ENCODE results near the gene TCFL5.

TCFL5 gene

DNA sequence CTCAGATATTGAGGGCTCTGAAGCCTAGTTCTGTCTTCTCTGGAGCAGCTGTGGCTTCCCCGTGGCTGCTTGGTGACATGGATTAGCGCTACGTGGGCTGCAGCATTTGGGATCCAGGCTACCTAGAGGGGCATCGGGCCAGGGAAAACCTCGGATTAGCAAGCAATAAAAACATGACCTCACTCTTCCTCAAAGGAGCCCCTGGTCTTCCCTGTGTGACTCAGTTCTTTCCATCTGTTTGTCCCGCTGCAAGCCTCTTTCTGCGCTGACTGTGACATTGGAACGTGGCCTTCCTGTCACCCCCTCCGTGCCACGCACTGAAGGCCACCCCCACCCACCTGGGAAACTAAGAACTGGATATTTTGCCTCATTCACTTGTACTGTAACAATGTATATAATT, 61.7 kb downstream of the TCFL5 start:
- Histone ChIP-seq H3K27me3 (ENCODE audit: low read depth, low read length) (no peaks in the 10 kb centered on the region), H3K27ac (ENCODE audit: low read length) (no peak overlapping the region), H3K9me3 (ENCODE audit: insufficient read depth, low read length) (no peaks in the 10 kb centered on the region), H4K20me1 (ENCODE audit: insufficient read depth, low read length) (peaks cover 8% of the 10 kb centered on the region; the same call in 1 of the 2 replicates), H2AFZ (ENCODE audit: low read depth, low read length) (no peak overlapping the region), H3K79me2 (ENCODE audit: low read length) (peaks cover 11% of the 10 kb centered on the region), H3K4me3 (ENCODE audit: low read length) (no peak overlapping the region), H3K4me1 (ENCODE audit: low read length) (peaks cover 15% of the 10 kb centered on the region), H3K9ac (ENCODE audit: low read length) (no peak overlapping the region), H3K4me2 (ENCODE audit: low read length) (no peak overlapping the region), H3K36me3 (replicated peaks; ENCODE audit: low read depth, low read length) (peaks cover 43% of the 10 kb centered on the region)
- no peak for TF ChIP-seq EZH2phosphoT487 (IDR thresholded peaks at IDR 0.05; ENCODE audit: low read depth)
- TF ChIP-seq, protein P1, sequence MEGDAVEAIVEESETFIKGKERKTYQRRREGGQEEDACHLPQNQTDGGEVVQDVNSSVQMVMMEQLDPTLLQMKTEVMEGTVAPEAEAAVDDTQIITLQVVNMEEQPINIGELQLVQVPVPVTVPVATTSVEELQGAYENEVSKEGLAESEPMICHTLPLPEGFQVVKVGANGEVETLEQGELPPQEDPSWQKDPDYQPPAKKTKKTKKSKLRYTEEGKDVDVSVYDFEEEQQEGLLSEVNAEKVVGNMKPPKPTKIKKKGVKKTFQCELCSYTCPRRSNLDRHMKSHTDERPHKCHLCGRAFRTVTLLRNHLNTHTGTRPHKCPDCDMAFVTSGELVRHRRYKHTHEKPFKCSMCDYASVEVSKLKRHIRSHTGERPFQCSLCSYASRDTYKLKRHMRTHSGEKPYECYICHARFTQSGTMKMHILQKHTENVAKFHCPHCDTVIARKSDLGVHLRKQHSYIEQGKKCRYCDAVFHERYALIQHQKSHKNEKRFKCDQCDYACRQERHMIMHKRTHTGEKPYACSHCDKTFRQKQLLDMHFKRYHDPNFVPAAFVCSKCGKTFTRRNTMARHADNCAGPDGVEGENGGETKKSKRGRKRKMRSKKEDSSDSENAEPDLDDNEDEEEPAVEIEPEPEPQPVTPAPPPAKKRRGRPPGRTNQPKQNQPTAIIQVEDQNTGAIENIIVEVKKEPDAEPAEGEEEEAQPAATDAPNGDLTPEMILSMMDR (IDR thresholded peaks at IDR 0.05; ENCODE audit: low read depth, low read length) = no peak

DNA sequence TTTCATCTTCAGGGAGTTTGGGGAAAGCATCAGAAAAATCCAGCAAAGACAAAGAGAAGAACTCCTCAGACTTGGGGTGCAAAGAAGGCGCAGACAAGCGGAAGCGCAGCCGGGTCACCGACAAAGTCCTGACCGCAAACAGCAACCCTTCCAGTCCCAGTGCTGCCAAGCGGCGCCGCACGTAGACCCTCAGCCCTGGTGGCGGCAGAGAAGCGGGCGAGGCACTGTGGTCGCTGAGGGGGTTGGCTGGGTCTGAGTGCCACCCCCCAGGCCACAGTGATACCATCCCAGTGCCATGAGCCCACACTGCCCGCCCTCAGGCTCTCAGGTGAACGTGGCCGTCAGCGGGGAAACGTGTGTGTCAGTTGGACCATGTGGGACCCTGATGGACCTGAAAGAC, 62.2 kb downstream of the TCFL5 start:
- Histone ChIP-seq H3K4me2 (ENCODE audit: low read length) (no peak overlapping the region), H4K20me1 (ENCODE audit: insufficient read depth, low read length) (peaks cover 8% of the 10 kb centered on the region; the same call in 1 of the 2 replicates), H3K9me3 (ENCODE audit: insufficient read depth, low read length) (no peaks in the 10 kb centered on the region), H3K4me1 (ENCODE audit: low read length) (peaks cover 15% of the 10 kb centered on the region), H3K9ac (ENCODE audit: low read length) (no peak overlapping the region), H3K4me3 (ENCODE audit: low read length) (no peak overlapping the region), H3K27me3 (ENCODE audit: low read depth, low read length) (no peaks in the 10 kb centered on the region), H3K36me3 (replicated peaks; ENCODE audit: low read depth, low read length) (peaks cover 43% of the 10 kb centered on the region), H3K79me2 (ENCODE audit: low read length) (peaks cover 8% of the 10 kb centered on the region), H3K27ac (ENCODE audit: low read length) (no peak overlapping the region), H2AFZ (ENCODE audit: low read depth, low read length) (no peak overlapping the region)
- no peak for TF ChIP-seq EZH2phosphoT487 (IDR thresholded peaks at IDR 0.05; ENCODE audit: low read depth)
- TF ChIP-seq, protein P1 (IDR thresholded peaks at IDR 0.05; ENCODE audit: low read depth, low read length) = no peak

DNA sequence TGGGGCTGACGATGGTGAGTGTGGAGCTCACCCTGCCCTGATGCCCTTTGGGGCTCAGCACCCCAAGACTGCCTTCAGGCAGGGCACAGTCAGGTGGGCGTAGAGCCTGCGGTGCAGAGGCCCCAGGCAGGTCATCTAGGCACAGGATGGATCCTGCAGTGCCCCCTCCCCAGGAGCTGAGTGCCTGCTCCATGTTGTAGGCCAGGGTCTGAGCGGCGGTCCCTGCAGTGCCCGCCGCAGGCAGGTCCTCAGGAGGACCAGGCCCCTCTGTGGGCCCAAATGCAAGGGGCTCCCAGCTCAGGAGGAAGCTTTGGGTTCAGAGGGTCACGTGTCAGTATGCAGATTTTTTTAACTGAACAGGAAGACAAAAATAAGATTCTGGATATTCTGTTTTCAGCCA, 62.6 kb downstream of the TCFL5 start:
- Histone ChIP-seq H3K27ac (ENCODE audit: low read length) (no peak overlapping the region), H3K27me3 (ENCODE audit: low read depth, low read length) (no peaks in the 10 kb centered on the region), H2AFZ (ENCODE audit: low read depth, low read length) (no peak overlapping the region), H3K79me2 (ENCODE audit: low read length) (peaks cover 8% of the 10 kb centered on the region), H3K9ac (ENCODE audit: low read length) (no peak overlapping the region), H3K4me2 (ENCODE audit: low read length) (no peak overlapping the region), H3K4me1 (ENCODE audit: low read length) (peaks cover 13% of the 10 kb centered on the region), H4K20me1 (ENCODE audit: insufficient read depth, low read length) (peaks cover 8% of the 10 kb centered on the region; the same call in 1 of the 2 replicates), H3K4me3 (ENCODE audit: low read length) (no peak overlapping the region), H3K9me3 (ENCODE audit: insufficient read depth, low read length) (no peaks in the 10 kb centered on the region), H3K36me3 (replicated peaks; ENCODE audit: low read depth, low read length) (peaks cover 43% of the 10 kb centered on the region)
- TF ChIP-seq, protein P1 (IDR thresholded peaks at IDR 0.05; ENCODE audit: low read depth, low read length) = no peak
- TF ChIP-seq EZH2phosphoT487 (IDR thresholded peaks at IDR 0.05; ENCODE audit: low read depth) = no peak

DNA sequence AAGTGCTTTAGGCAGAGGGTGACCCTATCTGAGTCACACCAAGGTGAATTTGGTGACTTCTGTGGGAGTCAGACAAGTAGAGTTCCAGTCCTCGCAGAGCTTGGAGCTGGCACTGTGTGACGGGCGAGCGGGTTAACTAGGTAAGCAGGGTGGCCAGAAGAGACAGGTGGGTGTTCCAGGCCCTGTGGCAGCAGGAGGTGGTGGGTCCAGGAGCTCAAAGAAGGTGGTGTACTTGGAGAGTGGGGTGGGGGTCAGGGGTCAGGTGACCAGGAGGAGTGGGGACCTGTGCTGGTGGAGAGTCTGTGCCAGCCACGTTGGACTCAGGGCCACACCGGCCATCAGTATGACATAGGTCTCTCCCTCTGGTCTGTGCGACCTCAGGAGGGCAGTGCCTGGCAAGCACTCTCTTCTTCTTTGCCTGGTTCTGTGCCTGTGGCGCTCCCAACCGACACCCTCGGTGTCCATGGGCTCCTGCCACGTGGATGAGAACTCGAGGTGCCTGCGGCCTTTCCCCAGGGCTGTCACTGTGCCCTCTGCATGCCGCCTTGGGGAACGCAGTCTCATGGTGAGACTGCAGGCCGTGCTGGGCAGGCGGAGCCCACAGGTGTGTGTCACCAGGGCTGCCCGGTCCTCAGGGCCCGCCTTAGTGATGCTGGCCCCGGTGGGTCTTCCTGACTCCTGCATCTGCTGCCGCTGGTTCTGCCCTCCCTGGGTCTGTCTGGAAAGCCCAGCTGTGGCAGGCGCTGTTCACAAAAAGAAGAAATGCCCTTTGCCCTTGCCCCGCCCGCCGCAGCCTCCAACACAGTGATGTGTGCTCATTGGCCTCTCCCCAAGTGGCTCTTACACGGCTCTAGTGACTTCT, 63.7 kb downstream of the TCFL5 start:
- peaks cover 18% of the 10 kb centered on the region for H3K4me1 ChIP-seq (ENCODE audit: low read length)
- TF ChIP-seq EZH2phosphoT487 (IDR thresholded peaks at IDR 0.05; ENCODE audit: low read depth) = no peak
- TF ChIP-seq, protein P1 (IDR thresholded peaks at IDR 0.05; ENCODE audit: low read depth, low read length) = no peak
- no peak overlapping the region for H2AFZ ChIP-seq (ENCODE audit: low read depth, low read length)
- peaks cover 43% of the 10 kb centered on the region for H3K36me3 ChIP-seq (replicated peaks; ENCODE audit: low read depth, low read length)
- no peaks in the 10 kb centered on the region for H3K9me3 ChIP-seq (ENCODE audit: insufficient read depth, low read length)
- peak overlapping the region; percentile 89 for H3K4me2 ChIP-seq (ENCODE audit: low read length)
- peaks cover 8% of the 10 kb centered on the region for H3K79me2 ChIP-seq (ENCODE audit: low read length)
- peaks cover under 1% of the 10 kb centered on the region for H3K27me3 ChIP-seq (ENCODE audit: low read depth, low read length)
- peaks cover 8% of the 10 kb centered on the region; the same call in 1 of the 2 replicates for H4K20me1 ChIP-seq (ENCODE audit: insufficient read depth, low read length)
- H3K4me3 ChIP-seq (ENCODE audit: low read length) = peak overlapping the region; percentile 81; the same call in 1 of the 2 replicates
- no peak overlapping the region for H3K9ac ChIP-seq (ENCODE audit: low read length)
- no peak overlapping the region for H3K27ac ChIP-seq (ENCODE audit: low read length)

Measured in OCI-LY3 (cell line).